ENCODE data around the gene TTC34.
"Not testable (repeated sequence)": the region's sequence is repeated elsewhere in the genome, so short reads cannot be mapped to it uniquely, and the experiment has no call there.

TTC34 gene

DNA sequence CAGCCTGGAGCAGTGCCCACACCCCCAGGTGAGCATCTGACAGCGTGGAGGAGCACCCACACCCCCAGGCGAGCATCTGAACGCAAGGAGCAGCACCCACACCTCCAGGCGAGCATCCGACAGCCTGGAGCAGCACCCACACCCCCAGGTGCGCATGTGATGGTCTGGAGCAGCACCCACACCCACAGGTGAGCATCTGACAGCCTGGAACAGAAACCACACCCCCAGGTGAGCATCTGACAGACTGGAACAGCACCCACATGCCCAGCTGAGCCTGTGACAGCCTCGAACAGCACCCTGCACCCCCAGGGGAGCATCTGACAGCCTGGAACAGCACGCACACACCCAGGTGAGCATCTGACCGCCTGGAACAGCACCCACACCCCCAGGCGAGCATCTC, 46.9 kb downstream of the TTC34 start:
- DNase-seq = not testable (repeated sequence)

DNA sequence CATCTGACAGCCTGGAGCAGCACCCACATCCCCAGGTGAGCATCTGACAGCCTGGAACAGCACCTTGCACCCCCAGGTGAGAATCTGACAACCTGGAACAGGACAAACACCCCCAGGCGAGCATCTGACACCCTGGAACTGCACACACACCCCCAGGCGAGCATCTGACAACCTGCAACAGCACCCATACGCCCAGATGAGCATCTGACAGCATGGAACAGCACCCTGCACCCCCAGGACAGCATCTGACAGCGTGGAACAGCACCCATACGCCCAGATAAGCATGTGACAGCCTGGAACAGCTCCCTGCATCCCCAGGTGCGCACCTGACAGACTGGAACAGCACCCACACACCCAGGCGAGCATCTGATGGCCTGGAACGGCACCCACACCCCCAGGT, 49.0 kb downstream of the TTC34 start:
- DNase-seq = not testable (repeated sequence)

DNA sequence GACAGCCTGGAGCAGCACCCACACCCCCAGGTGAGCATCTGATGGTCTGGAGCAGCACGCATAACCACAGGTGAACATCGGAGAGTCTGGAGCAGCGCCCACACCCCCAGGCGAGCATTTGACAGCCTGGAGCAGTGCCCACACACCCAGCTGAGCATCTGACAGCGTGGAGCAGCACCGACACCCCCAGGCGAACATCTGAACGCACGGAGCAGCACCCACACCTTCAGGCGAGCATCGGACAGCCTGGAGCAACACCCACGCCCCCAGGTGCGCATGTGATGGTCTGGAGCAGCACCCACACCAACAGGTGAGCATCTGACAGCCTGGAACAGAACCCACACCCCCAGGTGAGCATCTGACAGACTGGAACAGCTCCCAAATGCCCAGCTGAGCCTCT, 49.6 kb downstream of the TTC34 start:
- DNase-seq = not testable (repeated sequence)

DNA sequence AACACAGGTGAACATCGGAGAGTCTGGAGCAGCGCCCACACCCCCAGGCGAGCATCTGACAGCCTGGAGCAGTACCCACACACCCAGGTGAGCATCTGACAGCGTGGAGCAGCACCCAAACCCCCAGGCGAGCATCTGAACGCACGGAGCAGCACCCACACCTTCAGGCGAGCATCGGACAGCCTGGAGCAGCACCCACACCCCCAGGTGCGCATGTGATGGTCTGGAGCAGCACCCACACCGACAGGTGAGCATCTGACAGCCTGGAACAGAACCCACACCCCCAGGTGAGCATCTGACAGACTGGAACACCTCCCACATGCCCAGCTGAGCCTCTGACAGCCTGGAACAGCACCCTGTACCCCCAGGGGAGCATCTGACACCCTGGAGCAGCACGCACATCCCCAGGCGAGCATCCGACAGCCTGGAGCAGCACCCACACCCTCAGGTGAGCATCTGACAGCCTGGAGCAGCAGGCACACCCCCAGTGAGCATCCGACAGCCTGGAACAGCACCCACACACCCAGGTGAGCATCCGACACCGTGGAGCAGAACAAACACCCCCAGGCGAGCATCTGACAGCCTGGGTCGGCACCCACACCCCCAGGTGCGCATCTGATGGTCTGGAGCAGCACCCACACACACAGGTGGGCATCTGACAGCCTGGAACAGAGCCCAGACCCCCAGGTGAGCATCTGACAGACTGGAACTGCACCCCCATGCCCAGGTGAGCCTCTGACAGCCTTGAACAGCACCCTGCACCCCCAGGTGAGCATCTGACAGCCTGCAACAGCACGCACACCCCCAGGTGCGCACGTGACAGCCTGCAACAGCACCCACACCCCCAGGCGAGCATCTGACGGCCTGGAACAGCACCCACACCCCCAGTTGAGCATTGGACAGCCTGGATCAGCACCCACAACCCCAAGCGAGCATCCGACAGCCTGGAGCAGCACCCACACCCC, 50.4 kb downstream of the TTC34 start:
- DNase-seq = not testable (repeated sequence)

DNA sequence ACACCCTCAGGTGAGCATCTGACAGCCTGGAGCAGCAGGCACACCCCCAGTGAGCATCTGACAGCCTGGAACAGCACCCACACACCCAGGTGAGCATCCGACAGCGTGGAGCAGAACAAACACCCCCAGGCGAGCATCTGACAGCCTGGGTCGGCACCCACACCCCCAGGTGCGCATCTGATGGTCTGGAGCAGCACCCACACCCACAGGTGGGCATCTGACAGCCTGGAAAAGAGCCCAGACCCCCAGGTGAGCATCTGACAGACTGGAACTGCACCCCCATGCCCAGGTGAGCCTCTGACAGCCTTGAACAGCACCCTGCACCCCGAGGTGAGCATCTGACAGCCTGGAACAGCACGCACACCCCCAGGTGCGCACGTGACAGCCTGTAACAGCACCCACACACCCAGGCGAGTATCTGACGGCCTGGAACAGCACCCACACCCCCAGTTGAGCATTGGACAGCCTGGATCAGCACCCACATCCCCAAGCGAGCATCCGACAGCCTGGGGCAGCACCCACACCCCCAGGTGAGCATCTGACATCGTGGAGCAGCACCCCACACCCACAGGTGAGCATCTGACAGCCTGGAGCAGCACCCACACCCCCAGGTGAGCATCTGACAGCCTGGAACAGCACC, 51.3 kb downstream of the TTC34 start:
- not testable (repeated sequence) for DNase-seq

DNA sequence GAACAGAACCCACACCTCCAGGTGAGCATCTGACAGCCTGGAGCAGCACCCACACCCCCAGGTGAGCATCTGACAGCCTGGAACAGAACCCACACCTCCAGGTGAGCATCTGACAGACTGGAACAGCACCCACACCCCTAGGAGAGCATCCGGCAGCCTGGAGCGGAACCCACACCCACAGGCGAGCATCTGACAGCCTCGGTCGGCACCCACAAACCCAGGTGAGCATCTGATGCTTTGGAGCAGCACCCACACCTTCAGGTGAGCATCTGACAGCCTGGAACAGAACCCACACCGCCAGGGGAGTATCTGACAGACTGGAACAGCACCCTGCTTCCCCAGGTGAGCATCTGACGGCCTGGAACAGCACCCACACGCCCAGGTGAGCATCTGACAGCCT, 52.9 kb downstream of the TTC34 start:
- not testable (repeated sequence) for DNase-seq

DNA sequence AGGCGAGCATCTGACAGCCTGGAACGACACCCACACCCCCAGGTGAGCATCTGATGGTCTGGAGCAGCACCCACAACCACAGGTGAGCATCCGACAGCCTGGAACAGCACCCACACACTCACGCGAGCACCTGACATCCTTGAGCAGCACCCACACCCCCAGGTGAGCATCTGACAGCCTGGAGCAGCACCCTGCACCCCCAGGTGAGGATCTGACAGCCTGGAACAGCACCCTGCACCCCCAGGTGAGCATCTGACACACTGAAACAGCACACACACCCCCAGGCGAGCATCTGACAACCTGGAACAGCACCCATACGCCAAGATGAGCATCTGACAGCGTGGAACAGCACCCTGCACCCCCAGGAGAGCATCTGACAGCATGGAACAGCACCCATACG, 106.7 kb downstream of the TTC34 start:
- not testable (repeated sequence) for DNase-seq

DNA sequence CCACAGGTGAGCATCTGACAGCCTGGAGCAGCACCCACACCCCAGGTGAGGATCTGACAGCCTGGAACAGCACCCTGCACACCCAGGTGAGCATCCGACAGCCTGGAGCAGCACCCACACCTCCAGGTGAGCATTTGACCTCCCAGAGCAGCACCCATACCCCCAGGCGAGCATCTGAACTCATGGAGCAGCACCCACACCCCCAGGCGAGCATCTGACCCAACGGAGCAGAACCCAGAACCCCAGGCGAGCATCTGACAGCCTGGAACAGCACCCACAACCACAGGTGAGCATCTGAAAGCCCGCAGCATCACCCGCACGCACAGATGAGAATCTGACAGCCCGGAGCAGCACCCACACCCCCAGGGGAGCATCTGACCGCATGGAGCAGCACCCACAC, 111.3 kb downstream of the TTC34 start:
- not testable (repeated sequence) for DNase-seq

DNA sequence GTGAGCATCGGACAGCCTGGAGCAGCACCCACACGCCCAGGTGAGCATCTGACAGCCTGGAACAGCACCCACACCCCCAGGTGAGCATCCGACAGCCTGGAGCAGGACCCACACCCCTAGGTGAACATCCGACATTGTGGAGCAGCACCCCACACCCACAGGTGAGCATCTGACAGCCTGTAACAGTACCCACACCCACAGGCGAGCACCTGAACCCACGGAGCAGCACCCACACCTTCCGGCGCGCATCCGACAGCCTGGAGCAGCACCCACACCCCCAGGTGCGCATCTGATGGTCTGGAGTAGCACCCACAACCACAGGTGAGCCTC, 113.2 kb downstream of the TTC34 start:
- not testable (repeated sequence) for DNase-seq

DNA sequence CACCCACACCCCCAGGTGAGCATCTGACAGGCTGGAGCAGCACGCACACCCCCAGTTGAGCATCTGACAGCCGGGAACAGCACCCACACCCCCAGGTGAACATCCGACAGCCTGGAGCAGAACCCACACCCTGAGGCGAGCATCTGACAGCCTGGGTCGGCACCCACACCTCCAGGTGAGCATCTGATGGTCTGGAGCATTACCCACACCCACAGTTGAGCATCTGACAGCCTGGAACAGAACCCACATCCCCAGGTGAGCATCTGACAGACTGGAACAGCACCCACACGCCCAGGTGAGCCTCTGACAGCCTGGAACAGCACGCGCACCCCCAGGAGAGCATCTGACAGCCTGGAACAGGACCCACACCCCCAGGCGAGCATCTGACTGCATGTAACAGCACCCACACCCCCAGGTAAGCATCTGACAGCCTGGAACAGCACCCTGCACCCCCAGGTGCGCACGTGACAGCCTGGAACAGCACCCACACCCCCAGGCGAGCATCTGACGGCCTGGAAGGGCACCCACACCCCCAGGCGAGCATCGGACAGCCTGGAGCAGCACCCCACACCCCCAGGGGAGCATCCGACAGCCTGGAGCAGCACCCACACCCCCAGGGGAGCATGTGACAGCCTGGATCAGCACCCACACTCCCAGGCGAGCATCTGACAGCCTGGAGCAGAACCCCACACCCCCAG, 113.7 kb downstream of the TTC34 start:
- DNase-seq = peak; percentile 0

DNA sequence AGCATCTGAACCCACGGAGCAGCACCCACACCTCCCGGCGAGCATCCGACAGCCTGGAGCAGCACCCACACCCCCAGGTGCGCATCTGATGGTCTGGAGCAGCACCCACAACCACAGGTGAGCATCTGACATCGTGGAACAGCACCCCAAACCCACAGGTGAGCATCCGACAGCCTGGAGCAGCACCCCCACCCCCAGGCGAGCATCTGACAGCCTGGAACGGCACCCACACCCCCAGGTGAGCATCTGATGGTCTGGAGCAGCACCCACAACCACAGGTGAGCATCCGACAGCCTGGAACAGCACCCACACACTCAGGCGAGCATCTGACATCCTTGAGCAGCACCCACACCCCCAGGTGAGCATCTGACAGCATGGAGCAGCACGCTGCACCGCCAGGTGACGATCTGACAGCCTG, 114.3 kb downstream of the TTC34 start:
- peak; percentile 0 for DNase-seq

DNA sequence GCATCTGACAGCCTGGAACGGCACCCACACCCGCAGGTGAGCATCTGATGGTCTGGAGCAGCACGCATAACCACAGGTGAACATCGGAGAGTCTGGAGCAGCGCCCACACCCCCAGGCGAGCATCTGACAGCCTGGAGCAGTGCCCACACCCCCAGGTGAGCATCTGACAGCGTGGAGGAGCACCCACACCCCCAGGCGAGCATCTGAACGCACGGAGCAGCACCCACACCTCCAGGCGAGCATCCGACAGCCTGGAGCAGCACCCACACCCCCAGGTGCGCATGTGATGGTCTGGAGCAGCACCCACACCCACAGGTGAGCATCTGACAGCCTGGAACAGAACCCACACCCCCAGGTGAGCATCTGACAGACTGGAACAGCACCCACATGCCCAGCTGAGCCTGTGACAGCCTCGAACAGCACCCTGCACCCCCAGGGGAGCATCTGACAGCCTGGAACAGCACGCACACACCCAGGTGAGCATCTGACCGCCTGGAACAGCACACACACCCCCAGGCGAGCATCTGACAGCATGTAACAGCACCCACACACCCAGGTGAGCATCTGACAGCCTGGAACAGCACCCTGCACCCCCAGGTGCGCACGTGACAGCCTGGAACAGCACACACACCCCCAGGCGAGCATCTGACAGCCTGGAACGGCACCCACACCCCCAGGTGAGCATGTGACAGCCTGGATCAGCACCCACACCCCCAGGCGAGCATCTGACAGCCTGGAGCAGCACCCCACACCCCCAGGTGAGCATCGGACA, 115.2 kb downstream of the TTC34 start:
- not testable (repeated sequence) for DNase-seq

DNA sequence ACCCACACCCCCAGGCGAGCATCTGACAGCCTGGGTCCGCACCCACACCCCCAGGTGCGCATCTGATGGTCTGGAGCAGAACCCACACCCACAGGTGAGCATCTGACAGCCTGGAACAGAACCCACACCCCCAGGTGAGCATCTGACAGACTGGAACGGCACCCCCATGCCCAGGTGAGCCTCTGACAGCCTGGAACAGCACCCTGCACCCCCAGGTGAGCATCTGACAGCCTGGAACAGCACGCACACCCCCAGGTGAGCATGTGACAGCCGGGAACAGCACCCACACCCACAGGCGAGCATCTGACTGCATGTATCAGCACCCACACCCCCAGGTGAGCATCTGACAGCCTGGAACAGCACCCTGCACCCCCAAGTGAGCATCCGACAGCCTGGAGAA, 115.8 kb downstream of the TTC34 start:
- DNase-seq = not testable (repeated sequence)

DNA sequence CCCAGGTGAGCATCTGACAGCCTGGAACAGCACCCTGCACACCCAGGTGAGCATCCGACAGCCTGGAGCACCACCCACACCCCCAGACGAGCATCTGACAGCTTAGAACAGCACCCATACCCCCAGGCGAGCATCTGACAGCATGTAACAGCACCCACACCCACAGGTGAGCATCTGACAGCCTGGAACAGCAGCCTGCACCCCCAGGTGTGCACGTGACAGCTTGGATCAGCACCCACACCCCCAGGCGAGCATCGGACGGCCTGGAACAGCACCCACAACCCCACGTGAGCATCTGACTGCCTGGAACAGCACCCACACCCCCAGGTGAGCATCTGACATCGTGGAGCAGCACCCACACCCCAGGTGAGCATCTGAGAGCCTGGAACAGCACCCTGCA, 116.6 kb downstream of the TTC34 start:
- DNase-seq = not testable (repeated sequence)

DNA sequence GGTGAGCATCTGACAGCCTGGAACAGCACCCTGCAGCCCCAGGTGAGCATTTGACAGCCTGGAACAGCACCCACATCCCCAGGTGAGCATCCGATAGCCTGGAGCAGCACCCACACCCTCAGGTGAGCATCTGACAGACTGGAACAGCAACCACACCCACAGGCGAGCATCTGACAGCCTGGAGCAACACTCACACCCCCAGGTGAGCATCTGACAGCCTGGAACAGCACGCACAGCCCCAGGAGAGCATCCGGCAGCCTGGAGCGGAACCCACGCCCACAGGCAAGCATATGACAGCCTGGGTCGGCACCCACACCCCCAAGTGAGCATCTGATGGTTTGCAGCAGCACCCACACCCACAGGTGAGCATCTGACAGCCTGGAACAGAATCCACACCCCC, 117.5 kb downstream of the TTC34 start:
- DNase-seq = peak; percentile 24

DNA sequence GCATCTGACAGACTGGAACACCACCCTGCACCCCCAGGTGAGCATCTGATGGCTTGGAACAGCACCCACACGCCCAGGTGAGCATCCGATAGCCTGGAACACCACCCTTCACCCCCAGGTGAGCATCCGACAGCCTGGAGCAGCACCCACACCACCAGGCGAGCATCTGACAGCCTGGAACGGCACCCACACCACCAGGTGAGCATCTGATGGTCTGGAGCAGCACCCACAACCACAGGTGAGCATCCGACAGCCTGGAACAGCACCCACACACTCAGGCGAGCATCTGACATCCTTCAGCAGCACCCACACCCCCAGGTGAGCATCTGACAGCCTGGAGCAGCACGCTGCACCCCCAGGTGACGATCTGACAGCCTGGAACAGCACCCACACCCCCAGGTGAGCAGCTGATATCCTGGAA, 118.2 kb downstream of the TTC34 start:
- DNase-seq = peak; percentile 0

DNA sequence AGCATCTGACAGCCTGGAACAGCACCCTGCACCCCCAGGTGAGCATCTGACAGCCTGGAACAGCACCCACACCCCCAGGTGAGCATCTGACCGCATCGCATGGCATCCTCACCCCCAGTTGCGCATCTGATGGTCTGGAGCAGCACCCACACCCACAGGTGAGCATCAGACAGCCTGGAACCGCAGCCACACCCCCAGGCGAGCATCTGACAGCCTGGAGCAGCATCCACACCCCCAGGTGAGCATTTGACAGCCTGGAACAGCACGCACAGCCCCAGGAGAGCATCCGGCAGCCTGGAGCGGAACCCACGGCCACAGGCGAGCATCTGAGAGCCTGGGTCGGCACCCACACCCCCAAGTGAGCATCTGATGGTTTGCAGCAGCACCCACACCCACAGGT, 118.6 kb downstream of the TTC34 start:
- not testable (repeated sequence) for DNase-seq

DNA sequence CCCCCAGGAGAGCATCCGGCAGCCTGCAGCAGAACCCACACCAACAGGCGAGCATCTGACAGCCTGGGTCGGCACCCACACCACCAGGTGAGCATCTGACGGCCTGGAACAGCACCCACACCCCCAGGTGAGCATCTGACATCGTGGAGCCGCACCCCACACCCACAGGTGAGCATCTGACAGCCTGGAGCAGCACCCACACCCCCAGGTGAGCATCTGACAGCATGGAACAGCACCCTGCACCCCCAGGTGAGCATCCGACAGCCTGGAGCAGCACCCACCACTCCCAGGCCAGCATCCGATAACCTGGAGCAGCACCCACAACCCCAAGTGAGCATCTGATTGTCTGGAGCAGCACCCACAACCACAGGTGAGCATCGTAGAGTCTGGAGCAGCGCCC, 124.8 kb downstream of the TTC34 start:
- DNase-seq = not testable (repeated sequence)

DNA sequence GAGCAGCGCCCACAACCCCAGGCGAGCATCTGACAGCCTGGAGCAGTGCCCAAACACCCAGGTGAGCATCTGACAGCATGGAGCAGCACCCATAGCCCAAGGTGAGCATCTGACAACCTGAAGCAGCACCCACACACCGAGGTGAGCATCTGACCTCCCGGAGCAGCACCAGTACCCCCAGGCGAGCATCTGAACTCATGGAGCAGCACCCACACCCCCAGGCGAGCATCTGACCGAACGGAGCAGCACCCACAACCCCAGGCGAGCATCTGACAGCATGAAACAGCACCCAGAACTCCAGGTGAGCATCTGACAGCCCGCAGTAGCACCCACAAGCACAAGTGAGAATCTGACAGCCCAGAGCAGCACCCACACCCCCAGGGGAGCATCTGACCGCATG, 129.8 kb downstream of the TTC34 start:
- DNase-seq = not testable (repeated sequence)

DNA sequence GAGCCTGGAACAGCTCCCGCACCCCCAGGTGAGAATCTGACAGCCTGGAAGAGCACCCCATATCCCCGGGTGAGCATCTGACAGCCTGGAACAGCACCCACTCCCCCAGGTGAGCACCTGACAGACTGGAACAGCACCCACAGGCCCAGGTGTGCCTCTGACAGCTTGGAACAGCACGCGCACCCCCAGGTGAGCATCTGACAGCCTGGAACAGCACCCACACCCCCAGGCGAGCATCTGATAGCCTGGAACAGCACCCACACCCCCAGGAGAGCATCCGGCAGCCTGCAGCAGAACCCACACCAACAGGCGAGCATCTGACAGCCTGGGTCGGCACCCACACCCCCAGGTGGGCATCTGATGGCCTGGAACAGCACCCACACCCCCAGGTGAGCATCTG, 141.7 kb downstream of the TTC34 start:
- DNase-seq = not testable (repeated sequence)

DNA sequence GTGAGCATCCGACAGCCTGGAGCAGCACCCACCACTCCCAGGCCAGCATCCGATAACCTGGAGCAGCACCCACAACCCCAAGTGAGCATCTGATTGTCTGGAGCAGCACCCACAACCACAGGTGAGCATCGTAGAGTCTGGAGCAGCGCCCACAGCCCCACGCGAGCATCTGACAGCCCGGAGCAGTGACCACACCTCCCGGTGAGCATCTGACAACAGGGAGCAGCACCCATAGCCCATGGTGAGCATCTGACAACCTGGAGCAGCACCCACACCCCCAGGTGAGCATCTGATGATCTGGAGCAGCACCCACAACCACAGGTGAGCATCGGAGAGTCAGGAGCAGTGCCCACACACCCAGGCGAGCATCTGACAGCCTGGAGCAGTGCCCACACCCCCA, 143.6 kb downstream of the TTC34 start:
- not testable (repeated sequence) for DNase-seq

DNA sequence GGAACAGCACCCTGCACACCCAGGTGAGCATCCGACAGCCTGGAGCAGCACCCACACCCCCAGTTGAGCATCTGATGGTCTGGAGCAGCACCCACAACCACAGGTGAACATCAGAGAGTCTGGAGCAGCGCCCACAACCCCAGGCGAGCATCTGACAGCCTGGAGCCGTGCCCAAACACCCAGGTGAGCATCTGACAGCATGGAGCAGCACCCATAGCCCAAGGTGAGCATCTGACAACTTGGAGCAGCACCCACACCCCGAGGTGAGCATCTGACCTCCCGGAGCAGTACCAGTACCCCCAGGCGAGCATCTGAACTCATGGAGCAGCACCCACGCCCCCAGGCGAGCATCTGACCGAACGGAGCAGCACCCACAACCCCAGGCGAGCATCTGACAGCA, 144.4 kb downstream of the TTC34 start:
- DNase-seq = not testable (repeated sequence)
